Measurements from ENCODE around the gene MMP24OS.

DNA sequence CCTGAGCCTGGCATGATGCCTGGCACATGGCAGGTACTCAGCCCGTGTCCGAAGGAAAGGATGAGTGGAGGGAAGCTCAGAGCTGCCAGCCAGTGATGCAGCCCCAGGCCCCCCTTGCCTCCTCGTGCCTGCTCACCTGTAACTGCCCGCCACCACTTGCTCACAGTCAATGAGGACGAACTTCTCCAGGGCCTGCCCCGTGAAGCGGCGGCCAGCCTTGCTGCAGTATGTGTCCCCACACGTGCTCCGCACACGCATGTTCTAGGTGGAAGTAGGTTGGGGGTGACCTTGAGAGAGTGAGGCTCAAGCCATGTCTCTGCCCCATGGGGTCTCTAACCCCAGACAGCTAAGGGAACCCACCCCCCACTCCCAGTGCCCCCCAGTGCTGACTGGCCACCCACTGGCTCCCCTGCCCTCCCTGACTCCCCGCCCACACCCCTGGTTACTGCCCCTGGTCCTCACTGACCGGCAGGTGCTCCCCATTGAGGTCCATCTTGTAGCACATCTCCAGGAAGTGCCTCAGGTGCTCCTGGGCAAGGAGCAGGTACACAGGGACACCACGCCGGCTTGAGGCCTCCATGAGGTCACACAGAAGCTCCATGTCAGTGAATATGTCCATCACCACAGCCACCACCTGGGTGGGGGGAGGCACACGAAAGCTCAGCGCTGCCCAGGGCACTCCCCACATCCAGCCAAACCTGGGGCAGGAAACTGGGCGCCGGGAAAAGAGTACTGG lies 10.6 kb upstream of the MMP24OS start:
- TF ChIP-seq SUZ12 (IDR thresholded peaks at IDR 0.05): no peak
- no peak for TF ChIP-seq SP1 (IDR thresholded peaks at IDR 0.05)
- no peak for TF ChIP-seq TARDBP (IDR thresholded peaks at IDR 0.05)
- TF ChIP-seq HDGF (IDR thresholded peaks at IDR 0.05; ENCODE audit: borderline replicate concordance): no peak
- TF ChIP-seq FOXK2 (IDR thresholded peaks at IDR 0.05): no peak
- no peak for TF ChIP-seq BHLHE40 (IDR thresholded peaks at IDR 0.05; ENCODE audit: borderline replicate concordance)
- no peak for TF ChIP-seq NFRKB (IDR thresholded peaks at IDR 0.05)
- TF ChIP-seq ELF4 (IDR thresholded peaks at IDR 0.05): no peak
- TF ChIP-seq CTBP1 (IDR thresholded peaks at IDR 0.05; ENCODE audit: borderline replicate concordance): no peak
- no peak for TF ChIP-seq ARNT (IDR thresholded peaks at IDR 0.05)
- no peak for TF ChIP-seq FOXM1 (IDR thresholded peaks at IDR 0.05; ENCODE audit: borderline replicate concordance)
- TF ChIP-seq ZNF384 (IDR thresholded peaks at IDR 0.05): no peak

Data from HEK293T (cell line).